Endothelial cell of umbilical vein (primary cell): ENCODE results near the gene RUNDC3A. TPM values are rescaled to one million over a fixed set of nuclear protein-coding genes. Genes with fewer than 3 reads are reported as not detected.

Source experiments
- BruUV-seq: library from RNA; stranded (reverse); fragments of 400-500 nt; replicated peaks from 2 replicates; lab custom pipeline; 2021; lab: Mats Ljungman, UMichigan
- CTCF ChIA-PET: fragments of 300-600, 350-600 bp; sonication (Branson Sonifier 250); formaldehyde crosslinking; loops from one replicate; lab custom pipeline; 2021; ENCODE audit warnings: antibody characterized with exemption, inconsistent platforms; lab: Charles Lee
- POLR2A ChIA-PET: fragments of 300-600, 350-600 bp; sonication (Branson Sonifier 250); formaldehyde crosslinking; loops from one replicate; lab custom pipeline; 2021; ENCODE audit warnings: antibody characterized with exemption, inconsistent platforms; lab: Charles Lee
- DNase-seq: peaks from one replicate; pipeline ENCODE4 v3.0.0-alpha.2; 2011; ENCODE audit warnings: low read depth, low spot score
- FAIRE-seq: peaks from 2 replicates; lab custom pipeline; 2011; peaks lifted over from hg19 to GRCh38; lab: Jason Lieb, UNC
- H2AFZ ChIP-seq: 2 replicates; pipeline ENCODE4 v1.6.0; 2012; ENCODE audit warnings: low read depth, low read length, control low read depth, inconsistent platforms
- H3K27ac ChIP-seq: 2 replicates; pipeline ENCODE4 v1.5.1; 2011; ENCODE audit warnings: low read depth, mild to moderate bottlenecking, control low read depth, low read length, moderate library complexity; ENCODE audit not compliant: insufficient read depth
- H3K27me3 ChIP-seq, 2 experiments: 2 replicates each; pipeline versions ENCODE4 v1.6.0 to v1.6.1; 2011; ENCODE audit warnings: low read length in 2 of 2, mixed read lengths in 1 of 2; ENCODE audit not compliant: control insufficient read depth in 2 of 2, insufficient read depth in 2 of 2
- H3K36me3 ChIP-seq, 2 experiments: 2 replicates in 1 of 2; 3 replicates in 1 of 2; pipeline ENCODE4 v1.5.1; 2011; ENCODE audit warnings: low read length in 2 of 2, mild to moderate bottlenecking in 1 of 2, moderate library complexity in 1 of 2; ENCODE audit not compliant: control insufficient read depth in 2 of 2, insufficient read depth in 2 of 2; ENCODE audit errors: extremely low read depth in 1 of 2
- H3K4me1 ChIP-seq: 3 replicates; pipeline ENCODE4 v1.5.1; 2011; ENCODE audit warnings: mild to moderate bottlenecking, low read length; ENCODE audit not compliant: control insufficient read depth, insufficient read depth; ENCODE audit errors: extremely low read depth
- H3K4me2 ChIP-seq: 2 replicates; pipeline ENCODE4 v1.6.1; 2011; ENCODE audit warnings: low read length, control low read depth, mixed read lengths; ENCODE audit not compliant: insufficient read depth
- H3K4me3 ChIP-seq, 3 experiments: fragments of 200-600 bp in 1 of 3; sonication (generic), shearing (Covaris generic) in 1 of 3; replicated peaks in 1 of 3; 2 replicates each; pipeline ENCODE4 v1.5.1; 2011 to 2016; ENCODE audit warnings: control low read depth in 3 of 3, low read length in 3 of 3, mild to moderate bottlenecking in 2 of 3, inconsistent platforms in 1 of 3, low read depth in 1 of 3, moderate library complexity in 1 of 3; ENCODE audit not compliant: insufficient read depth in 1 of 3
- H3K79me2 ChIP-seq: 2 replicates; pipeline ENCODE4 v1.6.0; 2012; ENCODE audit warnings: low read length, inconsistent platforms; ENCODE audit not compliant: control insufficient read depth, insufficient read depth
- H3K9ac ChIP-seq: replicated peaks from 2 replicates; pipeline ENCODE3; 2011; ENCODE audit warnings: low read length, control low read depth; ENCODE audit not compliant: insufficient read depth; ENCODE audit errors: extremely low read depth
- H3K9me1 ChIP-seq: replicated peaks from 3 replicates; pipeline ENCODE4 v1.6.0; 2011; ENCODE audit warnings: mild to moderate bottlenecking, low read length; ENCODE audit not compliant: control insufficient read depth, insufficient read depth; ENCODE audit errors: extremely low read depth
- H3K9me3 ChIP-seq: replicated peaks from 2 replicates; pipeline ENCODE4 v1.5.1; 2012; ENCODE audit warnings: low read length, inconsistent platforms; ENCODE audit not compliant: control insufficient read depth, insufficient read depth
- H4K20me1 ChIP-seq: replicated peaks from 2 replicates; pipeline ENCODE3; 2011; ENCODE audit warnings: mild to moderate bottlenecking, low read length; ENCODE audit not compliant: control insufficient read depth, insufficient read depth; ENCODE audit errors: extremely low read depth
- EZH2 ChIP-seq: IDR thresholded peaks from 2 replicates; pipeline ENCODE4 v1.6.1; 2012; ENCODE audit warnings: borderline replicate concordance, low read depth, mild to moderate bottlenecking, moderate library complexity, low read length, inconsistent platforms; ENCODE audit not compliant: severe bottlenecking
- FOS ChIP-seq: IDR thresholded peaks from 2 replicates; pipeline ENCODE4 v1.6.1; 2011; ENCODE audit warnings: mild to moderate bottlenecking, low read length, moderate library complexity, borderline replicate concordance; ENCODE audit not compliant: insufficient read depth
- GATA2 ChIP-seq: IDR thresholded peaks from 2 replicates; pipeline ENCODE4 v1.7.0; 2011; ENCODE audit warnings: low read depth, mild to moderate bottlenecking, moderate library complexity, mixed read lengths, low read length; ENCODE audit not compliant: insufficient read length, insufficient read depth
- JUN ChIP-seq: IDR thresholded peaks from 2 replicates; pipeline ENCODE4 v1.6.1; 2011; ENCODE audit warnings: borderline replicate concordance, low read depth; ENCODE audit not compliant: insufficient read length, insufficient read depth
- MYC ChIP-seq: IDR thresholded peaks from one replicate; pipeline ENCODE4 v1.6.1; 2011; ENCODE audit warnings: mild to moderate bottlenecking, low read depth, low read length
- POLR2A ChIP-seq: IDR thresholded peaks from 2 replicates; pipeline ENCODE4 v1.6.1; 2012; ENCODE audit warnings: low read depth, mild to moderate bottlenecking, control low read depth, low read length
- POLR2AphosphoS5 ChIP-seq: IDR thresholded peaks from 2 replicates; pipeline ENCODE4 v1.6.1; 2012; ENCODE audit warnings: low read depth, mild to moderate bottlenecking, control low read depth, low read length, moderate library complexity; ENCODE audit not compliant: insufficient read depth
- dilution Hi-C: fragments of 300-500 bp; cut with MboI; formaldehyde crosslinking; loops from one replicate; pipeline ENCODE4 v1.15.0; 2019; ENCODE audit warnings: low sequenced_read_pairs; ENCODE audit not compliant: extremely low pct_ligation_motif_present
- intact Hi-C: fragments of 100-400 bp; cut with micrococcal nuclease; formaldehyde crosslinking; loops from one replicate; pipeline ENCODE4 v1.10.0; 2022
- polyA plus RNA-seq, 4 experiments: library from polyadenylated mRNA; depleted of rRNA in 3 of 4; stranded (reverse) in 3 of 4; unstranded in 1 of 4; fragments of >200 nt; gene quantifications; 2 replicates each; pipeline versions ENCODE4 v1.2.1 to v1.2.3, GENCODE V29; 2011 to 2012; ENCODE audit warnings: missing spikeins in 1 of 4
- total RNA-seq: library from RNA; stranded (reverse); gene quantifications from 2 replicates; pipeline ENCODE4 v1.2.3, GENCODE V29; 2021
- TF ChIP-seq, protein P1 (sequence below), 2 donors: IDR thresholded peaks; 1 replicate in 1 of 2; 2 replicates in 1 of 2; pipeline ENCODE4 v1.5.1; 2011; ENCODE audit warnings: low read length in 2 of 2, mild to moderate bottlenecking in 2 of 2, moderate library complexity in 2 of 2, control low read depth in 1 of 2, inconsistent platforms in 1 of 2, low read depth in 1 of 2; ENCODE audit not compliant: insufficient read depth in 1 of 2; ENCODE audit errors: extremely low read depth in 1 of 2
- TF ChIP-seq, protein P2 (sequence below): IDR thresholded peaks from 2 replicates; pipeline ENCODE4 v1.6.1; 2011; ENCODE audit not compliant: insufficient read depth, insufficient read length

The RUNDC3A gene
- total and polyA plus RNA-seq, 2 donors (not counting 3 experiments of a cell fraction or from before 2014, with no cell fraction given) = 0.12 TPM; not detected in 1

DNA sequence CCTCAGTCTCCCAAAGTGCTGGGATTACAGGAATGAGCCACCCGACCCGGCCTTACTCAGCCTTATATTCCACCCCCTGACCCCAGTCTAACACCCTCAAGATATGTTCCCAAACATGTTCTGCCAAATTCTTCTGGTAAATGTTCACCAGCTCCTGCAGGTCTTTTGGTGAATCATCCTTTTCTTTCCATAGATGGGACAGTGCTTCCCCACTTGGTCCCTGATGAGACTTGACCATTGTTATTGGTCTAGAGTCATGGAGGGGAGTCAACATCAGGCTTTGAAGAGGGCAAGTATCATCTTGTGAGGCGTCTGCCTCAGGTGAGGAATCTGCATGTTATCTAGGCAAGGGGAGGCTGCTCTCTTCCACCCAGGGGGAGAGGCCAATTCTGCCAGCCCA, 10.4 kb upstream of the RUNDC3A start:
- dilution Hi-C loops = no loop called here
- Histone ChIP-seq H3K9ac (no peak overlapping the region), H3K9me1 (no peaks in the 10 kb centered on the region)

DNA sequence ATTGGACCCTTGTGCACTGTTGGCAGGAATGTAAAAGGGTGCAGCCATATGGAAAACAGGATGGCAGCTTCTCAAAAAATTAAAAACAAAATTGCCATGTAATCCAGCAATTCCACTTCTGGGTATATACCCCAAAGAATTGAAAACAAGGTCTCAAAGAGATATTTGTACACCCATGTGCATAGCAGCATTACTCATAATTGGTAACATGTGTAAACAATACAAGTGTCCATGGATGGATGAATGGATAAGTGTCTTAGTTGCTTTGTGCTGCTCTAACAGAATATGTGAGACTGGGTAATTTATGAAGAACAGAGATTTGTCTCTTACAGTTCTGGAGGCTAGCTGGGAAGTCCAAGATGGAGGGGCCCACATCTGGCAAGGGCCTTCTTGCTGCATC, 3.8 kb upstream of the RUNDC3A start:
- dilution Hi-C loops (no loop called here), intact Hi-C loops (loop anchor here (5.0 kb wide), 1 partner anchor 82 kb away; no protein-coding TSS in a partner anchor)
- DNase-seq = no peak
- no peak overlapping the region for H3K4me2 ChIP-seq
- H3K27ac ChIP-seq = no peak overlapping the region
- H3K4me3 ChIP-seq = no peak overlapping the region
- POLR2A ChIA-PET = no interaction called here
- H3K9ac ChIP-seq = no peak overlapping the region
- CTCF ChIA-PET = no interaction called here
- H2AFZ ChIP-seq = no peak overlapping the region
- TF ChIP-seq POLR2AphosphoS5 = no peak
- TF ChIP-seq, protein P1, sequence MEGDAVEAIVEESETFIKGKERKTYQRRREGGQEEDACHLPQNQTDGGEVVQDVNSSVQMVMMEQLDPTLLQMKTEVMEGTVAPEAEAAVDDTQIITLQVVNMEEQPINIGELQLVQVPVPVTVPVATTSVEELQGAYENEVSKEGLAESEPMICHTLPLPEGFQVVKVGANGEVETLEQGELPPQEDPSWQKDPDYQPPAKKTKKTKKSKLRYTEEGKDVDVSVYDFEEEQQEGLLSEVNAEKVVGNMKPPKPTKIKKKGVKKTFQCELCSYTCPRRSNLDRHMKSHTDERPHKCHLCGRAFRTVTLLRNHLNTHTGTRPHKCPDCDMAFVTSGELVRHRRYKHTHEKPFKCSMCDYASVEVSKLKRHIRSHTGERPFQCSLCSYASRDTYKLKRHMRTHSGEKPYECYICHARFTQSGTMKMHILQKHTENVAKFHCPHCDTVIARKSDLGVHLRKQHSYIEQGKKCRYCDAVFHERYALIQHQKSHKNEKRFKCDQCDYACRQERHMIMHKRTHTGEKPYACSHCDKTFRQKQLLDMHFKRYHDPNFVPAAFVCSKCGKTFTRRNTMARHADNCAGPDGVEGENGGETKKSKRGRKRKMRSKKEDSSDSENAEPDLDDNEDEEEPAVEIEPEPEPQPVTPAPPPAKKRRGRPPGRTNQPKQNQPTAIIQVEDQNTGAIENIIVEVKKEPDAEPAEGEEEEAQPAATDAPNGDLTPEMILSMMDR (IDR thresholded peaks at IDR 0.05; ENCODE audit: extremely low read depth in 1 of 2, insufficient read depth in 1 of 2, low read depth in 1 of 2, low read length in 2 of 2) = no peak
- no peak for TF ChIP-seq POLR2A
- no peak for TF ChIP-seq FOS
- TF ChIP-seq, protein P2, sequence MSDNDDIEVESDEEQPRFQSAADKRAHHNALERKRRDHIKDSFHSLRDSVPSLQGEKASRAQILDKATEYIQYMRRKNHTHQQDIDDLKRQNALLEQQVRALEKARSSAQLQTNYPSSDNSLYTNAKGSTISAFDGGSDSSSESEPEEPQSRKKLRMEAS = no peak
- no peak for TF ChIP-seq MYC
- no peak for TF ChIP-seq GATA2
- no peak for TF ChIP-seq JUN
- TF ChIP-seq EZH2 = no peak
- H3K9me1 ChIP-seq = no peaks in the 10 kb centered on the region
- H3K4me1 ChIP-seq = no peaks in the 10 kb centered on the region
- FAIRE-seq = no peak
- H3K27me3 ChIP-seq = peaks cover 14 to 19% of the 10 kb centered on the region in 2 experiments
- no peaks in the 10 kb centered on the region for H4K20me1 ChIP-seq
- no peaks in the 10 kb centered on the region for H3K9me3 ChIP-seq
- H3K36me3 ChIP-seq = no peaks in the 10 kb centered on the region
- no TSS peak for BruUV-seq
- no peaks in the 10 kb centered on the region for H3K79me2 ChIP-seq

More for the DNA sequence above, 10.4 kb upstream of the RUNDC3A start:
- H3K36me3 ChIP-seq = no peaks in the 10 kb centered on the region
- H3K4me2 ChIP-seq = no peak overlapping the region
- no peak overlapping the region for H2AFZ ChIP-seq
- H3K4me1 ChIP-seq = no peaks in the 10 kb centered on the region
- DNase-seq (no peak), FAIRE-seq (no peak)
- peaks cover 2 to 3% of the 10 kb centered on the region in 2 experiments for H3K27me3 ChIP-seq
- H3K79me2 ChIP-seq = no peaks in the 10 kb centered on the region
- BruUV-seq = no TSS peak
- H3K4me3 ChIP-seq = no peak overlapping the region
- H3K27ac ChIP-seq = no peak overlapping the region
- POLR2A ChIA-PET = no interaction called here
- intact Hi-C loops = no loop called here
- CTCF ChIA-PET = no interaction called here
- H3K9me3 ChIP-seq = no peaks in the 10 kb centered on the region
- no peaks in the 10 kb centered on the region for H4K20me1 ChIP-seq
- TF ChIP-seq, protein P2 = no peak
- TF ChIP-seq POLR2AphosphoS5 = no peak
- TF ChIP-seq, protein P1 (IDR thresholded peaks at IDR 0.05; ENCODE audit: extremely low read depth in 1 of 2, insufficient read depth in 1 of 2, low read depth in 1 of 2, low read length in 2 of 2) = no peak
